HepG2 (cell line): ENCODE results near the gene AMIGO3. TPM values are rescaled to one million over a fixed set of nuclear protein-coding genes. Genes with fewer than 3 reads are reported as not detected.

Experiments used
- ADNP ChIP-seq: sonication (generic); formaldehyde crosslinking; IDR thresholded peaks from 2 replicates; pipeline ENCODE4 v1.4.0; 2020; ENCODE audit warnings: missing genetic modification reagents
- ARHGAP35 ChIP-seq: sonication (generic); formaldehyde crosslinking; IDR thresholded peaks from 2 replicates; pipeline ENCODE4 v1.9.0; 2022; ENCODE audit warnings: mild to moderate bottlenecking, inconsistent platforms, moderate library complexity, missing genetic modification reagents, borderline replicate concordance
- ATF7-NPFF ChIP-seq: sonication (generic); formaldehyde crosslinking; IDR thresholded peaks from 2 replicates; pipeline ENCODE4 v1.8.1; 2023; ENCODE audit warnings: mild to moderate bottlenecking, low read depth, missing genetic modification reagents, moderate library complexity
- HNF1A ChIP-seq, 2 experiments: sonication (generic) in 1 of 2; formaldehyde crosslinking in 1 of 2; IDR thresholded peaks; 2 replicates each; pipeline versions ENCODE4 v1.4.0 to v1.6.1; 2016 to 2020; ENCODE audit warnings: borderline replicate concordance in 1 of 2, low read depth in 1 of 2, mild to moderate bottlenecking in 1 of 2, missing genetic modification reagents in 1 of 2
- KIAA2018 ChIP-seq: sonication (generic); formaldehyde crosslinking; IDR thresholded peaks from 2 replicates; pipeline ENCODE4 v1.5.0; 2020; ENCODE audit warnings: mild to moderate bottlenecking, missing genetic modification reagents, borderline replicate concordance
- MAX ChIP-seq: IDR thresholded peaks from 2 replicates; pipeline ENCODE4 v1.6.1; 2012; ENCODE audit warnings: inconsistent platforms
- PATZ1 ChIP-seq: sonication (generic); formaldehyde crosslinking; IDR thresholded peaks from 2 replicates; pipeline ENCODE4 v1.4.0; 2020; ENCODE audit warnings: missing genetic modification reagents
- ZFP62 ChIP-seq: sonication (generic); formaldehyde crosslinking; IDR thresholded peaks from 2 replicates; pipeline ENCODE4 v1.4.0; 2020; ENCODE audit warnings: missing genetic modification reagents
- ZNF432 ChIP-seq: sonication (generic); formaldehyde crosslinking; IDR thresholded peaks from 2 replicates; pipeline ENCODE4 v1.5.0; 2020; ENCODE audit warnings: missing genetic modification reagents, mild to moderate bottlenecking, borderline replicate concordance
- ZNF446 ChIP-seq: sonication (generic); formaldehyde crosslinking; IDR thresholded peaks from 2 replicates; pipeline ENCODE4 v1.5.0; 2020; ENCODE audit warnings: mild to moderate bottlenecking, missing genetic modification reagents
- ZNF549 ChIP-seq: sonication (generic); formaldehyde crosslinking; IDR thresholded peaks from 2 replicates; pipeline ENCODE4 v1.5.0; 2020; ENCODE audit warnings: missing genetic modification reagents
- ZNF570 ChIP-seq: sonication (generic); formaldehyde crosslinking; IDR thresholded peaks from 2 replicates; pipeline ENCODE4 v1.4.0; 2020; ENCODE audit warnings: mild to moderate bottlenecking, missing genetic modification reagents, borderline replicate concordance
- ZNF878 ChIP-seq: sonication (generic); formaldehyde crosslinking; IDR thresholded peaks from 2 replicates; pipeline ENCODE4 v1.8.1; 2023; ENCODE audit warnings: mild to moderate bottlenecking, missing genetic modification reagents, moderate library complexity
- polyA plus RNA-seq, 8 experiments: library from polyadenylated mRNA; depleted of rRNA in 3 of 8; stranded (reverse) in 7 of 8; unstranded in 1 of 8; fragments of >200 nt; fragmentation: Illumina TruSeq in 4 of 8; extraction: Trizol in 4 of 8; gene quantifications; 2 replicates each; pipeline versions ENCODE4 v1.2.1 to v1.2.3, GENCODE V29; 2011 to 2016; ENCODE audit warnings: low read depth in 4 of 8, missing spikeins in 1 of 8, mixed read lengths in 1 of 8; ENCODE audit not compliant: insufficient read depth in 1 of 8
- total RNA-seq, 5 experiments: library from RNA; depleted of rRNA; stranded (reverse); fragments of >200 nt; fragmentation: Illumina TruSeq; extraction: Trizol; gene quantifications; 2 replicates each; pipeline ENCODE4 v1.2.3, GENCODE V29; 2016; ENCODE audit warnings: low read depth in 1 of 5

The AMIGO3 gene
- total and polyA plus RNA-seq, 2 of the 13 experiments (the other 11 are each of a cell fraction or from before 2014, with no cell fraction given) = 0.35 TPM; not detected in 1

- TF ChIP-seq KIAA2018 (no peak), HNF1A (IDR thresholded peaks at IDR 0.05; ENCODE audit: low read depth) (no peak), HNF1A (CRISPR knock-in tag; IDR thresholded peaks at IDR 0.05; ENCODE audit: borderline replicate concordance) (peak; percentile 15), ARHGAP35 (peak; percentile 67; the same call in 1 of the 2 replicates), PATZ1 (CRISPR knock-in tag) (no peak; the same call in 1 of the 2 replicates), ADNP (no peak), ZNF878 (CRISPR knock-in tag) (no peak; the same call in 1 of the 2 replicates), ZNF549 (no peak), MAX (no peak), ZNF432 (no peak), ZFP62 (CRISPR knock-in tag) (no peak), ZNF570 (CRISPR knock-in tag) (0 out of 2 replicates have a peak, but pooled peaks have one; percentile 62), ATF7-NPFF (peak; percentile 37), ZNF446 (CRISPR knock-in tag) (peak; percentile 67; the same call in 1 of the 2 replicates)
Measured at GRCh38 chr3:49673715-49674496, 45.6 kb downstream of the AMIGO3 start, which contains the start of gene APEH (continued).
